T-cell (primary cell): ENCODE measurements around the gene AGAP1. TPM values are rescaled to one million over a fixed set of nuclear protein-coding genes. Genes with fewer than 3 reads are reported as not detected.

Experiments used
- ATAC-seq, 4 experiments: fragments of 200-7000 bp in 3 of 4; fragments of 150-1000 bp in 1 of 4; cut with Tn5 transposase; replicated peaks in 1 of 4; 1 replicate in 3 of 4; 2 replicates in 1 of 4; pipeline ENCODE4 v1.10.0; 2021; ENCODE audit warnings: moderate library complexity in 3 of 4, mild to moderate bottlenecking in 2 of 4, moderate number of reproducible peaks in 1 of 4
- CTCF ChIA-PET, 2 donors: fragments of 300-600 bp; sonication (Branson Sonifier 250); formaldehyde crosslinking; loops; one replicate each; lab custom pipeline; 2022; ENCODE audit warnings: antibody characterized with exemption in 2 of 2; lab: Charles Lee
- POLR2A ChIA-PET, 2 donors: fragments of 300-600 bp; sonication (Branson Sonifier 250); formaldehyde crosslinking; loops; one replicate each; lab custom pipeline; 2022; ENCODE audit warnings: antibody characterized with exemption in 2 of 2; lab: Charles Lee
- DNase-seq, 35 experiments: peaks; one replicate each; pipeline versions ENCODE4 v3.0.0 to v3.0.0-alpha.2; 2013 to 2023
- H3K27ac ChIP-seq: one replicate; pipeline ENCODE4 v1.5.1; 2013; ENCODE audit warnings: low read length
- H3K27me3 ChIP-seq, 2 experiments: replicated peaks in 1 of 2; 1 replicate in 1 of 2; 2 replicates in 1 of 2; pipeline versions ENCODE4 v1.6.1 to v1.7.0; 2013; ENCODE audit warnings: low read length in 1 of 2, mixed read lengths in 1 of 2; ENCODE audit not compliant: control insufficient read depth in 2 of 2, insufficient read depth in 2 of 2; ENCODE audit errors: extremely low read depth in 1 of 2
- H3K36me3 ChIP-seq, 2 donors: 1 replicate in 1 of 2; 2 replicates in 1 of 2; pipeline versions ENCODE4 v1.6.1 to v1.7.0; 2013; ENCODE audit warnings: low read length in 1 of 2; ENCODE audit not compliant: control insufficient read depth in 2 of 2, insufficient read depth in 1 of 2; ENCODE audit errors: extremely low read depth in 1 of 2
- H3K4me1 ChIP-seq, 2 experiments: 1 replicate in 1 of 2; 2 replicates in 1 of 2; pipeline versions ENCODE4 v1.6.1 to v1.7.0; 2013; ENCODE audit warnings: low read length in 2 of 2, mixed read lengths in 1 of 2; ENCODE audit not compliant: insufficient read depth in 2 of 2, control insufficient read depth in 1 of 2; ENCODE audit errors: extremely low read depth in 1 of 2
- H3K4me3 ChIP-seq, 2 donors: 1 replicate in 1 of 2; 2 replicates in 1 of 2; pipeline versions ENCODE4 v1.5.1 to v1.7.0; 2013; ENCODE audit warnings: mild to moderate bottlenecking in 2 of 2, low read length in 1 of 2, moderate library complexity in 1 of 2; ENCODE audit not compliant: control insufficient read depth in 1 of 2; ENCODE audit errors: extremely low read depth in 1 of 2
- H3K9me3 ChIP-seq: 2 replicates; pipeline ENCODE4 v1.7.0; 2013
- H3K27ac Mint-ChIP-seq, 2 donors: one replicate each; pipeline ENCODE4 v1.8.0; 2020 to 2021; ENCODE audit warnings: mild to moderate bottlenecking in 2 of 2, mixed read lengths in 2 of 2
- H3K27me3 Mint-ChIP-seq, 2 donors: one replicate each; pipeline ENCODE4 v1.8.0; 2021 to 2022; ENCODE audit warnings: mixed read lengths in 2 of 2
- H3K36me3 Mint-ChIP-seq: one replicate; pipeline ENCODE4 v1.8.0; 2021; ENCODE audit warnings: mixed read lengths
- H3K4me1 Mint-ChIP-seq, 3 donors: one replicate each; pipeline ENCODE4 v1.8.0; 2020 to 2022; ENCODE audit warnings: mixed read lengths in 3 of 3, mild to moderate bottlenecking in 1 of 3
- H3K4me3 Mint-ChIP-seq, 3 donors: one replicate each; pipeline ENCODE4 v1.8.0; 2020 to 2022; ENCODE audit warnings: mild to moderate bottlenecking in 3 of 3, mixed read lengths in 3 of 3, moderate library complexity in 3 of 3
- H3K9me3 Mint-ChIP-seq, 3 donors: one replicate each; pipeline ENCODE4 v1.8.0; 2020 to 2022; ENCODE audit warnings: mixed read lengths in 3 of 3
- WGBS: methylation state at CpG from one replicate; pipeline ENCODE4 v1.1.5; 2013; ENCODE audit warnings: missing lambda C conversion rate; ENCODE audit not compliant: insufficient coverage; 5-methylcytosine and 5-hydroxymethylcytosine counted together
- total RNA-seq, 35 experiments: library from RNA in 6 of 35; stranded (reverse) in 6 of 35; fragments of 120-200 nt in 1 of 35; gene quantifications; one replicate each; pipeline versions ENCODE4 v1.2.1 to v1.2.4 and lab custom pipeline; 2013 to 2026

Gene AGAP1
- total RNA-seq, 5 donors from 2014 or later (not counting 1 experiment from before 2014, with no cell fraction given) = 3.9 to 15.6 (median 5.2) TPM

- POLR2A ChIA-PET = no interaction called here
- no peaks in the 10 kb centered on the region for H3K9me3 Mint-ChIP-seq
Observed at GRCh38 chr2:235609746-235610145, 115.9 kb downstream of the AGAP1 start.

GRCh38 chr2:235610696-235611257, 116.9 kb downstream of the AGAP1 start:
- Histone ChIP-seq H3K27ac (no peak overlapping the region), H3K4me3 (no peak overlapping the region), H3K4me1 (no peaks in the 10 kb centered on the region), H3K36me3 (no peaks in the 10 kb centered on the region), H3K27me3 (peaks cover 0 to 18% of the 10 kb centered on the region in 2 experiments), H3K9me3 (no peaks in the 10 kb centered on the region)
- Mint-ChIP-seq H3K27ac (no peak overlapping the region), H3K27me3 (peaks cover 13 to 14% of the 10 kb centered on the region in 2 donors), H3K4me3 (no peak overlapping the region), H3K4me1 (no peaks in the 10 kb centered on the region), H3K36me3 (no peaks in the 10 kb centered on the region), H3K9me3 (no peaks in the 10 kb centered on the region)
- ATAC-seq (no peak), DNase-seq (no peak)
- POLR2A ChIA-PET = interaction anchor here in 1 of 2 donors (0.5 kb wide), 1 partner anchor 882 kb away, joined by 4 read pairs; no protein-coding TSS in a partner anchor
- WGBS = 87% methylated on average over 12 of the region's 12 CpGs
- CTCF ChIA-PET = no interaction called here

More at GRCh38 chr2:235609746-235610145, 115.9 kb downstream of the AGAP1 start:
- Mint-ChIP-seq H3K36me3 (no peaks in the 10 kb centered on the region), H3K4me1 (no peaks in the 10 kb centered on the region), H3K4me3 (no peak overlapping the region), H3K27ac (no peak overlapping the region), H3K27me3 (peaks cover 19% of the 10 kb centered on the region in 2 donors)
- ATAC-seq (no peak), DNase-seq (no peak)
- no peaks in the 10 kb centered on the region for H3K4me1 ChIP-seq
- H3K27ac ChIP-seq = no peak overlapping the region
- H3K36me3 ChIP-seq = no peaks in the 10 kb centered on the region
- no peak overlapping the region for H3K4me3 ChIP-seq
- CTCF ChIA-PET = no interaction called here
- no peaks in the 10 kb centered on the region for H3K9me3 ChIP-seq
- 88% methylated on average over 4 of the region's 5 CpGs for WGBS
- peaks cover 0 to 19% of the 10 kb centered on the region in 2 experiments for H3K27me3 ChIP-seq

GRCh38 chr2:235611349-235611748, 117.5 kb downstream of the AGAP1 start:
- no CpG with 5 or more reads among the region's 1 CpG for WGBS
- POLR2A ChIA-PET = no interaction called here
- Histone ChIP-seq H3K4me3 (no peak overlapping the region), H3K36me3 (no peaks in the 10 kb centered on the region), H3K27ac (no peak overlapping the region), H3K9me3 (no peaks in the 10 kb centered on the region), H3K27me3 (peaks cover 0 to 18% of the 10 kb centered on the region in 2 experiments), H3K4me1 (no peaks in the 10 kb centered on the region)
- peaks cover 12 to 14% of the 10 kb centered on the region in 2 donors for H3K27me3 Mint-ChIP-seq
- no peaks in the 10 kb centered on the region for H3K9me3 Mint-ChIP-seq
- H3K27ac Mint-ChIP-seq = no peak overlapping the region
- CTCF ChIA-PET = no interaction called here
- DNase-seq (no peak), ATAC-seq (no peak)
- no peak overlapping the region for H3K4me3 Mint-ChIP-seq
- H3K36me3 Mint-ChIP-seq = no peaks in the 10 kb centered on the region
- H3K4me1 Mint-ChIP-seq = peaks cover 0 to 1% (median 0%) of the 10 kb centered on the region in 3 donors

DNA sequence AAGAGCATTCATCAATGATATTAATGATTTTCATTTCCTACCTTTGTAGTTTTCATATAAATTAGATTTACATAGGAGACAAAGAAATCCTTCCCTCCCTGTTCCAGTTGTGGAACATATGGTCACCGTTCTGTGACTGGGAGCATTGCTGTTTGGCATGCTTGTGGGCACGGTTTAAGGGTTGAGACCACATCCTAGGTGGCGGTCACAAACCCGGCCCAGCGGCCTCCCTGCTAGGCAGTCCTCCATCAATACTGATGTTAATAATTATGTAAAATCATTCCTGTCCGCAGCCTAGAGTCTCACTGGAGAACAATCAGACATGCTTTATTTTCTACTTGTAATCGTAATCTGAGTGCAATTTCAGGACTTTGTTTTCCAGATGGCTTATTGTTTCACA, 117.9 kb downstream of the AGAP1 start:
- Mint-ChIP-seq H3K36me3 (no peaks in the 10 kb centered on the region), H3K27ac (no peak overlapping the region), H3K27me3 (peaks cover 10 to 14% of the 10 kb centered on the region in 2 donors), H3K4me3 (no peak overlapping the region), H3K4me1 (peaks cover 0 to 4% (median 1%) of the 10 kb centered on the region in 3 donors), H3K9me3 (no peaks in the 10 kb centered on the region)
- 80% methylated on average over 3 of the region's 7 CpGs for WGBS
- Histone ChIP-seq H3K4me1 (no peaks in the 10 kb centered on the region), H3K27me3 (peaks cover 0 to 18% of the 10 kb centered on the region in 2 experiments), H3K36me3 (no peaks in the 10 kb centered on the region), H3K27ac (no peak overlapping the region), H3K4me3 (no peak overlapping the region), H3K9me3 (no peaks in the 10 kb centered on the region)
- ChIA-PET POLR2A (no interaction called here), CTCF (no interaction called here)
- ATAC-seq (no peak), DNase-seq (no peak)

DNA sequence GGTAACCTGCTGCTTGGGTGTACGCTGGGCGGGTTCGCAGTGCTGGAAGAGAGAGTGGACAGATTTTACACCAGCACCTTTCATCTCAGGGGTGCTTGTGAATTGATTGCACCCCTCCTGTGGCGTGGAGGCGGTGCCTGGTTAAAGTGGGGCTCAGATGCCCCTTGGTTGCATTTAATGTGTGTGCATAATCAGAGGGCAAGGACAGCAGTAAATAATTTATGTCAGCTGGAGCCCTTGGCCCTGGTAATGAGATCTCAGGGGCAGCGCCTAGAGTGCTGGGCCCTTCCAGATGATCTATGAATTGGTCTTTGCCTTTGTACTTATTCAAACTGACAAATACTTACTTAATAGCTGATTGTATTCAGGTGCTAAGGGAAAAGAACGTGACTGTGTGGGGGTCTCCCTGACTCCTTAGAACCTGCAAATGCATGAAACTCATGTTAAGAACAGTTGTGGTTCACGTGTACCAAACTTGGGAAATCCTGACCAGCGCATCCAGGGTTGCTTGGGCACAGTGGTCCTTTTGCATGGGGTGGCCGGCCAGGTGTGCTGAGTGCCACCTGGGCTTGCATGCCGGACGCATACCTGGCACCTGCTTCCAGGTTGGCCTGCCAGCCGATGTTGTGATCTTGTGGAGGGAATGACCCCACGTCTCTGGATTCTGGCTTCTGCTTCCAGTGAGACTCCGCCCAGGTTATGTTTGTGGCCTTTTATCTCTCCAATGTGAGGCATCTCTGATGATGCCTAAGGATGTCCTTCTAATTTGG, 118.5 kb downstream of the AGAP1 start:
- Mint-ChIP-seq H3K27ac (no peak overlapping the region), H3K9me3 (no peaks in the 10 kb centered on the region), H3K4me1 (peaks cover 0 to 6% (median 1%) of the 10 kb centered on the region in 3 donors), H3K4me3 (no peak overlapping the region), H3K36me3 (no peaks in the 10 kb centered on the region), H3K27me3 (peaks cover 10 to 14% of the 10 kb centered on the region in 2 donors)
- Histone ChIP-seq H3K4me3 (no peak overlapping the region), H3K36me3 (no peaks in the 10 kb centered on the region), H3K27me3 (peaks cover 0 to 17% of the 10 kb centered on the region in 2 experiments), H3K27ac (no peak overlapping the region), H3K9me3 (no peaks in the 10 kb centered on the region), H3K4me1 (no peaks in the 10 kb centered on the region)
- CTCF ChIA-PET = interaction anchor here in 1 of 2 donors (0.6 kb wide), 1 partner anchor 441 kb away, joined by 4 read pairs; no protein-coding TSS in a partner anchor
- WGBS = 90% methylated on average over 10 of the region's 15 CpGs
- DNase-seq (no peak), ATAC-seq (no peak)
- POLR2A ChIA-PET = no interaction called here

GRCh38 chr2:235613649-235614048, 119.8 kb downstream of the AGAP1 start:
- Histone ChIP-seq H3K27ac (no peak overlapping the region), H3K4me3 (no peak overlapping the region), H3K9me3 (no peaks in the 10 kb centered on the region), H3K4me1 (no peaks in the 10 kb centered on the region), H3K27me3 (peaks cover 0 to 10% of the 10 kb centered on the region in 2 experiments), H3K36me3 (no peaks in the 10 kb centered on the region)
- Mint-ChIP-seq H3K4me3 (no peak overlapping the region), H3K27ac (no peak overlapping the region), H3K27me3 (peaks cover 10% of the 10 kb centered on the region in 2 donors), H3K4me1 (peaks cover 0 to 6% (median 1%) of the 10 kb centered on the region in 3 donors), H3K9me3 (no peaks in the 10 kb centered on the region), H3K36me3 (no peaks in the 10 kb centered on the region)
- 79% methylated on average over 5 of the region's 6 CpGs for WGBS
- ChIA-PET CTCF (no interaction called here), POLR2A (no interaction called here)
- DNase-seq = no peak
- ATAC-seq = no peak
